ENCODE measurements around the gene ADISSP.
A peak's percentile ranks its signal among the peaks of the same experiment; 100 is the strongest.

Gene ADISSP

DNA sequence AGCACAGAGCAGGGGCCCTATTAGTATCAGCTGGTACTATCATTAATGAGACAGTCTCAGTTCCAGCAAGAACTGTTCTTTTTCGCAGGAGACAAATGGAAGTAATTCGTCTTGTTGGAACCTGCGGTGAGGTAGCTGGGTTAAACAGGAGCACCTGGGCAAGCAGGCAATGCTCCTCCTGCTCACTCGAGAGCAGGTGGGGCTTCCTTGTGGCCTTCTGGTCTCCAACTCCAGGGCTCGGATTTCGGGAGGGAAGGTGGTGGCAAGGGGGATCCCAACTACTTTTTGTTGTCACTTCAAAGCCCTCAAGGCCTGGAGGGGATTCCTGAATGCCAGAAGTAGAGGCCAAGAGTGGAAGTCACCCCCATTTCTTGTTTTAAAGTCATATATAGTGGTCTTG is 15.0 kb upstream of the ADISSP start:
- TF ChIP-seq OSR1 (CRISPR knock-in tag; IDR thresholded peaks at IDR 0.05) (no peak), TSHZ2 (CRISPR knock-in tag; IDR thresholded peaks at IDR 0.05) (no peak), PPARA (CRISPR knock-in tag; IDR thresholded peaks at IDR 0.05; ENCODE audit: borderline replicate concordance) (no peak), ARNTL (CRISPR knock-in tag; IDR thresholded peaks at IDR 0.05; ENCODE audit: borderline replicate concordance, low read depth) (no peak), ZNF70 (CRISPR knock-in tag; IDR thresholded peaks at IDR 0.05) (no peak), TOX (CRISPR knock-in tag; IDR thresholded peaks at IDR 0.05; ENCODE audit: borderline replicate concordance) (no peak), RARB (CRISPR knock-in tag; IDR thresholded peaks at IDR 0.05) (no peak), ISL1 (CRISPR knock-in tag; IDR thresholded peaks at IDR 0.05) (no peak), ZNF565 (CRISPR knock-in tag; conservative IDR thresholded peaks at IDR 0.05; ENCODE audit: low read depth) (no peak), GLIS3 (CRISPR knock-in tag; IDR thresholded peaks at IDR 0.05) (no peak), ZNF8 (CRISPR knock-in tag; IDR thresholded peaks at IDR 0.05) (no peak), CSDC2 (CRISPR knock-in tag; IDR thresholded peaks at IDR 0.05) (no peak), PATZ1 (CRISPR knock-in tag; IDR thresholded peaks at IDR 0.05; ENCODE audit: borderline replicate concordance) (no peak), ESRRG (CRISPR knock-in tag; IDR thresholded peaks at IDR 0.05) (no peak), ZFP30 (CRISPR knock-in tag; IDR thresholded peaks at IDR 0.05) (no peak), SNAI2 (CRISPR knock-in tag; IDR thresholded peaks at IDR 0.05) (no peak)
- TF ChIP-seq, protein P1, sequence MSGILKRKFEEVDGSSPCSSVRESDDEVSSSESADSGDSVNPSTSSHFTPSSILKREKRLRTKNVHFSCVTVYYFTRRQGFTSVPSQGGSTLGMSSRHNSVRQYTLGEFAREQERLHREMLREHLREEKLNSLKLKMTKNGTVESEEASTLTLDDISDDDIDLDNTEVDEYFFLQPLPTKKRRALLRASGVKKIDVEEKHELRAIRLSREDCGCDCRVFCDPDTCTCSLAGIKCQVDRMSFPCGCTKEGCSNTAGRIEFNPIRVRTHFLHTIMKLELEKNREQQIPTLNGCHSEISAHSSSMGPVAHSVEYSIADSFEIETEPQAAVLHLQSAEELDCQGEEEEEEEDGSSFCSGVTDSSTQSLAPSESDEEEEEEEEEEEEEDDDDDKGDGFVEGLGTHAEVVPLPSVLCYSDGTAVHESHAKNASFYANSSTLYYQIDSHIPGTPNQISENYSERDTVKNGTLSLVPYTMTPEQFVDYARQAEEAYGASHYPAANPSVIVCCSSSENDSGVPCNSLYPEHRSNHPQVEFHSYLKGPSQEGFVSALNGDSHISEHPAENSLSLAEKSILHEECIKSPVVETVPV (CRISPR knock-in tag; IDR thresholded peaks at IDR 0.05), result no peak
- TF ChIP-seq, protein P2, sequence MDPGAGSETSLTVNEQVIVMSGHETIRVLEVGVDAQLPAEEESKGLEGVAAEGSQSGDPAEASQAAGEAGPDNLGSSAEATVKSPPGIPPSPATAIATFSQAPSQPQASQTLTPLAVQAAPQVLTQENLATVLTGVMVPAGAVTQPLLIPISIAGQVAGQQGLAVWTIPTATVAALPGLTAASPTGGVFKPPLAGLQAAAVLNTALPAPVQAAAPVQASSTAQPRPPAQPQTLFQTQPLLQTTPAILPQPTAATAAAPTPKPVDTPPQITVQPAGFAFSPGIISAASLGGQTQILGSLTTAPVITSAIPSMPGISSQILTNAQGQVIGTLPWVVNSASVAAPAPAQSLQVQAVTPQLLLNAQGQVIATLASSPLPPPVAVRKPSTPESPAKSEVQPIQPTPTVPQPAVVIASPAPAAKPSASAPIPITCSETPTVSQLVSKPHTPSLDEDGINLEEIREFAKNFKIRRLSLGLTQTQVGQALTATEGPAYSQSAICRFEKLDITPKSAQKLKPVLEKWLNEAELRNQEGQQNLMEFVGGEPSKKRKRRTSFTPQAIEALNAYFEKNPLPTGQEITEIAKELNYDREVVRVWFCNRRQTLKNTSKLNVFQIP (CRISPR knock-in tag; IDR thresholded peaks at IDR 0.05; ENCODE audit: borderline replicate concordance, low read depth), result no peak
- TF ChIP-seq, protein P3, sequence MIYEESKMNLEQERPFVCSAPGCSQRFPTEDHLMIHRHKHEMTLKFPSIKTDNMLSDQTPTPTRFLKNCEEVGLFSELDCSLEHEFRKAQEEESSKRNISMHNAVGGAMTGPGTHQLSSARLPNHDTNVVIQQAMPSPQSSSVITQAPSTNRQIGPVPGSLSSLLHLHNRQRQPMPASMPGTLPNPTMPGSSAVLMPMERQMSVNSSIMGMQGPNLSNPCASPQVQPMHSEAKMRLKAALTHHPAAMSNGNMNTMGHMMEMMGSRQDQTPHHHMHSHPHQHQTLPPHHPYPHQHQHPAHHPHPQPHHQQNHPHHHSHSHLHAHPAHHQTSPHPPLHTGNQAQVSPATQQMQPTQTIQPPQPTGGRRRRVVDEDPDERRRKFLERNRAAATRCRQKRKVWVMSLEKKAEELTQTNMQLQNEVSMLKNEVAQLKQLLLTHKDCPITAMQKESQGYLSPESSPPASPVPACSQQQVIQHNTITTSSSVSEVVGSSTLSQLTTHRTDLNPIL (CRISPR knock-in tag; IDR thresholded peaks at IDR 0.05; ENCODE audit: low read depth), result no peak
- ATAC-seq, result no peak

GRCh38 chr20:3781153-3781910 is 13.8 kb upstream of the ADISSP start, which contains the start of gene SPEF1:
TSS of gene SPEF1 (minus strand) at chr20:3781448. CDS start at chr20:3781287, 161 bp downstream.
- peak; percentile 85 for ATAC-seq
- no peak for TF ChIP-seq ZNF565 (CRISPR knock-in tag; conservative IDR thresholded peaks at IDR 0.05; ENCODE audit: low read depth)
- TF ChIP-seq CSDC2 (CRISPR knock-in tag; IDR thresholded peaks at IDR 0.05), result no peak
- TF ChIP-seq ZNF8 (CRISPR knock-in tag; IDR thresholded peaks at IDR 0.05), result no peak
- TF ChIP-seq ZFP3 (CRISPR knock-in tag; IDR thresholded peaks at IDR 0.05), result no peak
- TF ChIP-seq ZNF70 (CRISPR knock-in tag; IDR thresholded peaks at IDR 0.05), result no peak
- no peak for TF ChIP-seq RARB (CRISPR knock-in tag; IDR thresholded peaks at IDR 0.05)
- no peak for TF ChIP-seq TOX (CRISPR knock-in tag; IDR thresholded peaks at IDR 0.05; ENCODE audit: borderline replicate concordance)
- TF ChIP-seq ZFP30 (CRISPR knock-in tag; IDR thresholded peaks at IDR 0.05), result no peak
- TF ChIP-seq, protein P1 (CRISPR knock-in tag; IDR thresholded peaks at IDR 0.05), result peak; percentile 25; the same call in 1 of the 2 replicates
- TF ChIP-seq SNAI2 (CRISPR knock-in tag; IDR thresholded peaks at IDR 0.05), result no peak
- no peak for TF ChIP-seq OSR1 (CRISPR knock-in tag; IDR thresholded peaks at IDR 0.05)
- TF ChIP-seq, protein P2 (CRISPR knock-in tag; IDR thresholded peaks at IDR 0.05; ENCODE audit: borderline replicate concordance, low read depth), result no peak
- TF ChIP-seq TCF4 (CRISPR knock-in tag; IDR thresholded peaks at IDR 0.05; ENCODE audit: borderline replicate concordance), result no peak
- 0 out of 2 replicates have a peak, but pooled peaks have one; percentile 27 for TF ChIP-seq TSHZ2 (CRISPR knock-in tag; IDR thresholded peaks at IDR 0.05)
- no peak for TF ChIP-seq ARNTL (CRISPR knock-in tag; IDR thresholded peaks at IDR 0.05; ENCODE audit: borderline replicate concordance, low read depth)
